Common myeloid progenitor, CD34-positive (primary cell): ENCODE data around the gene NUDT19. TPM values are rescaled to one million over a fixed set of nuclear protein-coding genes. Genes with fewer than 3 reads are reported as not detected.

Experiments used
- CTCF ChIA-PET: fragments of 350-600 bp; sonication (Branson Sonifier 250); formaldehyde crosslinking; loops from one replicate; lab custom pipeline; 2021; ENCODE audit warnings: antibody characterized with exemption; lab: Charles Lee
- POLR2A ChIA-PET: fragments of 350-600 bp; sonication (Branson Sonifier 250); formaldehyde crosslinking; loops from one replicate; lab custom pipeline; 2021; ENCODE audit warnings: antibody characterized with exemption; lab: Charles Lee
- DNase-seq, 3 donors: peaks; one replicate each; pipeline versions ENCODE4 v3.0.0 to v3.0.0-alpha.2; 2013
- H3K27ac ChIP-seq, 2 experiments: 1 replicate in 1 of 2; 2 replicates in 1 of 2; pipeline ENCODE4 v1.7.0; 2013; ENCODE audit warnings: inconsistent platforms in 2 of 2, low read length in 2 of 2, mild to moderate bottlenecking in 2 of 2, low read depth in 1 of 2, moderate library complexity in 1 of 2; ENCODE audit not compliant: severe bottlenecking in 2 of 2, insufficient read depth in 1 of 2, poor library complexity in 1 of 2
- H3K27me3 ChIP-seq, 5 experiments: replicated peaks in 2 of 5; 1 replicate in 3 of 5; 2 replicates in 2 of 5; pipeline versions ENCODE4 v1.6.1 to v1.7.0; 2013; ENCODE audit warnings: low read length in 4 of 5, mild to moderate bottlenecking in 2 of 5, moderate library complexity in 2 of 5, inconsistent platforms in 1 of 5; ENCODE audit not compliant: insufficient read depth in 5 of 5, control insufficient read depth in 4 of 5
- H3K36me3 ChIP-seq, 4 experiments: 1 replicate in 2 of 4; 2 replicates in 2 of 4; pipeline versions ENCODE4 v1.6.1 to v1.7.0; 2013; ENCODE audit warnings: low read length in 3 of 4, control low read depth in 1 of 4, mild to moderate bottlenecking in 1 of 4; ENCODE audit not compliant: control insufficient read depth in 4 of 4, insufficient read depth in 4 of 4
- H3K4me1 ChIP-seq, 4 experiments: 1 replicate in 3 of 4; 2 replicates in 1 of 4; pipeline versions ENCODE4 v1.6.1 to v1.7.1; 2013; ENCODE audit warnings: low read length in 3 of 4, mild to moderate bottlenecking in 3 of 4, control low read depth in 1 of 4, inconsistent platforms in 1 of 4, moderate library complexity in 1 of 4; ENCODE audit not compliant: control insufficient read depth in 4 of 4, insufficient read depth in 4 of 4; ENCODE audit errors: control extremely low read depth in 1 of 4
- H3K4me3 ChIP-seq, 7 experiments: 1 replicate in 4 of 7; 2 replicates in 3 of 7; pipeline versions ENCODE4 v1.5.1 to v1.7.0; 2013; ENCODE audit warnings: mild to moderate bottlenecking in 7 of 7, low read length in 6 of 7, moderate library complexity in 6 of 7, inconsistent platforms in 2 of 7, low read depth in 2 of 7, control low read depth in 1 of 7; ENCODE audit not compliant: insufficient read depth in 4 of 7, control insufficient read depth in 1 of 7; ENCODE audit errors: extremely low read depth in 1 of 7
- H3K9me3 ChIP-seq, 5 experiments: 1 replicate in 4 of 5; 2 replicates in 1 of 5; pipeline versions ENCODE4 v1.6.1 to v1.7.1; 2013; ENCODE audit warnings: low read length in 4 of 5, mild to moderate bottlenecking in 2 of 5, inconsistent platforms in 1 of 5, low read depth in 1 of 5, moderate library complexity in 1 of 5; ENCODE audit not compliant: control insufficient read depth in 4 of 5, insufficient read depth in 2 of 5; ENCODE audit errors: control extremely low read depth in 1 of 5
- WGBS: methylation state at CpG from one replicate; pipeline ENCODE4 v1.1.5; 2013; ENCODE audit not compliant: insufficient coverage; 5-methylcytosine and 5-hydroxymethylcytosine counted together
- polyA plus RNA-seq: library from polyadenylated mRNA; unstranded; fragments of 120-200 nt; gene quantifications from one replicate; pipeline ENCODE4 v1.2.1, GENCODE V29; 2013

Gene NUDT19
- 8.0 TPM for polyA plus RNA-seq

DNA sequence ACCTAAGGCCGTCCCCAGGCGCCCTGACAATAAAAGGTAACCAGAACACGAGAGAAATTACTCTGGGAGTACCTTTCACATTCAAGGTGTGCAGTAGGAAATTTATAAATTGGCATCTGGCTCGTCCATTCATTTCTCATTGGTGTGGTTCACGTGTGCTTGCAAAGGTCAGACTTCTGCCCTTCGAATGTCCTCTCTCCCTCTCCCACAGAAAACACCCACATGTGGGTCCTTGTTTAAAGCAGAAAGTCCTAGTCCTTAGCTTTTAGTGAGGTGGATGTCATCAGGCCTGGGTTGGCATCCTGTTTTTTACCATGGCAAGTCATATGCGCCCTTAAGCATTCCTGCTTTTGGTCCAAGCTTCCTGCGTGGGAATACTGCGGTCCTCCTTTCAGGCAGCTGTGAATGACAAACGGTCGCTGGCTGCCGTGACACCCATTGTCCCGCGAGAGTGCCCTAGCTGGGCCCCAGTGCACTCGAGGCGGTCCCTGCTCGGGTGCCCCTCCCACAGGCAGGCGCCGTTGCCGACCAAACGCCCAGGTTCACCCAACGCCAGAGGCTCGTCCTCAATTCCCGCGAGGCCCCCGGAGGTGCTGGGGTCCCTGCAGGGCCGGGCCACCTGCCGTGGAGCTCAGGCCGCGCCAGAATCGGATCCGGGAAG is at the start of gene NUDT19:
Gene NUDT19 (plus strand): TSS at position 531 of the 661 bp plus-strand sequence. CDS start 140 bp downstream, outside the sequence.
- DNase-seq: peak; percentile 58 to 80 (median 66)
- Histone ChIP-seq H3K36me3 (no peaks in the 10 kb centered on the region), H3K4me1 (peaks cover 4 to 43% (median 36%) of the 10 kb centered on the region in 4 experiments), H3K27me3 (no peaks in the 10 kb centered on the region), H3K4me3 (peak within 1 kb of the TSS; percentile 37 to 82 (median 71)), H3K27ac (peak within 1 kb of the TSS in 1 of 2 experiments; percentile 75), H3K9me3 (no peaks in the 10 kb centered on the region)
- CTCF ChIA-PET: interaction anchor here (0.6 to 1.5 kb wide), 3 partner anchors 9 to 19 kb away, joined by 3 to 6 read pairs (median 3); no protein-coding TSS in a partner anchor
- POLR2A ChIA-PET: interaction anchor here (0.6 to 1.5 kb wide), 3 partner anchors 15 to 222 kb away, joined by 3 to 4 read pairs (median 3); no protein-coding TSS in a partner anchor
- 13% methylated on average over 28 of the region's 32 CpGs for WGBS

DNA sequence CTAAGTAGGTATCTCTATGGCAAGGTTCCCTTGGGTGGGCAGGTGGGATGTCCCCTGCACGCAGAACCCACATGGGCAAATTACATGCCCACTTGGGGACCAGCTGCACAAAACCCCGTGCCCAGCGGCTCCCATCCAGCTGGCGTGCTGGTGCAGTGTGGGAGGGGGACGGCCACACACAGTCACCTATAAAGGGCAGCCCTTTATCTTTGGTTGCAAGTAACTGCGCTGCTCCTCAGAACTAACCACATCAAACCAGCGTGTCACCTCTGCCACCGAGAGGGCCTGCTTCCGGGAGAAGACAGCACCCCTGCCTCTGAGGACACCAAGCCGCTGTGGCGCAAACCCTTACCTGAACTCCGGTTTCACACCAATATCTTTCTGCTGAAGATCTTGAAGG is 48.9 kb upstream of the NUDT19 start:
- Histone ChIP-seq H3K27me3 (no peaks in the 10 kb centered on the region), H3K27ac (no peak overlapping the region), H3K4me1 (no peaks in the 10 kb centered on the region), H3K36me3 (peaks cover 44 to 83% (median 69%) of the 10 kb centered on the region in 4 experiments), H3K9me3 (no peaks in the 10 kb centered on the region), H3K4me3 (no peak overlapping the region)
- ChIA-PET CTCF (interaction anchor here (0.5 kb wide), 1 partner anchor 31 kb away, joined by 3 read pairs; no protein-coding TSS in a partner anchor), POLR2A (no interaction called here)
- no peak for DNase-seq
- 91% methylated on average over 12 of the region's 12 CpGs for WGBS

DNA sequence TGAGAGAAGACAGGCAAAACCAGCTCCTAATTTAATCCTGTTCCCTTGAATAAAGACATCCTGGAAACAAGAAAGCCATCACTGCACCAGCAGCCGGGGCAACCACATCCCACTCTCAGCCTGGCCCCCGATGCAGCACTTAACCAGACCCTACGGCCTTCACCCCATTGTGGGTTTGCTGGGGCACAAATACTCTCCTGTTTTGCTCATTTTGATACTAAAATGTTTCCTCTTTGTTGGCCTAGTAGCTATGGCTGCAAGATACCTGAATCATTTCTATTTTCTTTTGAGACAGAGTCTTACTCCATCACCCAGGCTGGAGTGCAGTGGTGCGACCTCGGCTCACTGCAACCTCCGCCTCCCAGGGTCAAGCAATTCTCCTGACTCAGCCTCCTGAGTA is 45.1 kb upstream of the NUDT19 start:
- H3K4me1 ChIP-seq: peaks cover 0 to 4% (median 0%) of the 10 kb centered on the region in 4 experiments
- POLR2A ChIA-PET: no interaction called here
- 95% methylated on average over 4 of the region's 6 CpGs for WGBS
- no peaks in the 10 kb centered on the region for H3K9me3 ChIP-seq
- peaks cover 23 to 69% (median 56%) of the 10 kb centered on the region in 4 experiments for H3K36me3 ChIP-seq
- no peak for DNase-seq
- H3K27me3 ChIP-seq: no peaks in the 10 kb centered on the region
- no peak overlapping the region for H3K27ac ChIP-seq
- CTCF ChIA-PET: no interaction called here
- no peak overlapping the region for H3K4me3 ChIP-seq

DNA sequence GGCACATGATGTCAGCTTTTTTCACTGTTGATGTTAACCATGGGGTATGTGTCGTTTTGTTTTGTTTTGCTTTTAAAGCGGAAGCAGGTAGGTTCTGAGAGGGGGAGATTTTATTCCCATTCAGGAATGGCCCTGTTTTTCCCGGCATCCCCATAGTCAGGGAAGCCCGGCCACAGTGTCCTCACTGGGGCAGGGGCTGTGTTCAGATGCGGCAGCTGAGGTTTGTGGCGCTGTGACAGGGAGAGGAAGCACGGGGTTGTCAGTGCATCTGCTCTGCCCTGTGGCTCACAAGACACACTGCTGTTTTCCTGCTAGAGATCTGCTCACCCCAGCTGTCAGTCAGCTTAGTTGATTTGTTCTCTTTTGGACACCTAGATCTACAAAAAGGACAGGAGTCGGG is 44.3 kb upstream of the NUDT19 start:
- ChIA-PET POLR2A (no interaction called here), CTCF (no interaction called here)
- Histone ChIP-seq H3K36me3 (peaks cover 20 to 65% (median 50%) of the 10 kb centered on the region in 4 experiments), H3K27ac (no peak overlapping the region), H3K4me3 (no peak overlapping the region), H3K27me3 (no peaks in the 10 kb centered on the region), H3K4me1 (peaks cover 0 to 12% (median 0%) of the 10 kb centered on the region in 4 experiments), H3K9me3 (no peaks in the 10 kb centered on the region)
- WGBS: 95% methylated on average over 8 of the region's 8 CpGs
- no peak for DNase-seq

DNA sequence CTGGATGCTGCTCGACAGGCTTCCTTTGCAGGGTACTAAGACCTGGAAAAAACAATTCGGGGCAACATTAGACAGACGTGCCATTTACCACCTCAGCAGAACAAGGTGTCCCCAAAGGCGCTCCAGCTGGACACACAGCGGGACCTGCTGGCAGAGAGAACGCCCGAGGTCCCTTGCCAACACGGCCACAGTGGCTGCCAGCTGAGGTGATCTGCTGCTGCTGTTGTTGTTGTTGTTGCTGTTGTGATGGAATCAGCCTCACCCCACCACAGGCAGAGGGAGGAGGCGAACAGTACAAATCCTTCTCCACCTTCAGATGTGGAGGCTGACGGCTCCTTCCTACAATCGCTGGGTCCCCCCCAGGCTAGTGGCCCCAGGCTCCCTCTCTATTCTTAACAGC is 41.9 kb upstream of the NUDT19 start:
- ChIA-PET CTCF (interaction anchor here (0.7 to 1.1 kb wide), 2 partner anchors 24 to 47 kb away, joined by 3 read pairs; no protein-coding TSS in a partner anchor), POLR2A (no interaction called here)
- Histone ChIP-seq H3K27me3 (no peaks in the 10 kb centered on the region), H3K27ac (no peak overlapping the region), H3K4me1 (peaks cover 0 to 12% (median 0%) of the 10 kb centered on the region in 4 experiments), H3K4me3 (no peak overlapping the region), H3K9me3 (no peaks in the 10 kb centered on the region), H3K36me3 (peaks cover 9 to 57% (median 38%) of the 10 kb centered on the region in 4 experiments)
- 99% methylated on average over 9 of the region's 11 CpGs for WGBS
- no peak for DNase-seq

DNA sequence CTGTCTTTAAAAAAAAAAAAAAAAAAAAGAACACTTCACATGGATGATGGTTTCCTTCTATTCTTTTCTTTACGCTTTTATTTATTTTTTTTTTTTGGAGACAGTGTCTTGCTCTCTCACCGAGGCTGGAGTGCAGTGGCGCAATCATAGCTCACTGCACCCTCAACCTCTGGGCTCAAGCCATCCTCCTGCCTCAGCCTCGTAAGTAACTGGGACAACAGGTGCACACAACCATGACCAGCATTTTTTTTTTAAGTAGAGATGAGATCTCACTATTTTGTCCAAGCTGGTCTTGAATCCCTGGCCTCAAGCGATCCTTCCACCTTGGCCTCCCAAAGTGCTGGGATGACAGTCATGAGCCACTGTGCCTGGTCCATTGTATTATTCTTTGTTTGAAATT is 41.0 kb upstream of the NUDT19 start:
- Histone ChIP-seq H3K4me1 (peaks cover 0 to 12% (median 0%) of the 10 kb centered on the region in 4 experiments), H3K27me3 (no peaks in the 10 kb centered on the region), H3K9me3 (no peaks in the 10 kb centered on the region), H3K36me3 (peaks cover 9 to 62% (median 43%) of the 10 kb centered on the region in 4 experiments), H3K4me3 (no peak overlapping the region), H3K27ac (no peak overlapping the region)
- ChIA-PET CTCF (no interaction called here), POLR2A (no interaction called here)
- DNase-seq: no peak
- 100% methylated on average over 2 of the region's 5 CpGs for WGBS

DNA sequence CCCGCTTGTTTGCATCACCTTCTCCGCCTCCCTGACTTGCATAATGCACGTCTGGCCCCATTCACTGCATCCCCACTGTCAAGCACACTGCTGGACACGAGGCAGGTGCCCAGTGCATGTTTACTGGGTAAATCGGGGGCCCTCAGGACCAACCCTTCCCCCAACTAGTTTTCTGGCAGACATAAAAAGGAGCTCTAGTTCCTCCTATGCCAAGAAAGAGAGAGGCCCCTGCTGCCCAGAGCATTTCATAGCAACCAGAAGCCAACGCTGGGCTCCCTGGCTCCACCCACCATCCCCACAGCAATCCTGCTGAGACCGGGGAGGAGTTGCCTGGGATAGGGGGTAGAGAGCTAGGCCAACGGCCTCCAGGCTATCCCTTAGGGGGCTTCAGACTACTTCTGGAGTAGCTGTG is 39.9 kb upstream of the NUDT19 start:
- Histone ChIP-seq H3K36me3 (peaks cover 4 to 64% (median 45%) of the 10 kb centered on the region in 4 experiments), H3K4me3 (no peak overlapping the region), H3K27ac (no peak overlapping the region), H3K9me3 (no peaks in the 10 kb centered on the region), H3K27me3 (no peaks in the 10 kb centered on the region), H3K4me1 (peaks cover 0 to 12% (median 0%) of the 10 kb centered on the region in 4 experiments)
- ChIA-PET CTCF (no interaction called here), POLR2A (no interaction called here)
- WGBS: 87% methylated on average over 7 of the region's 8 CpGs
- peak in 1 of 3 donors; percentile 15 for DNase-seq
